CD14-positive monocyte (primary cell): ENCODE measurements around the gene SHROOM4. TPM values are rescaled to one million over a fixed set of nuclear protein-coding genes. Genes with fewer than 3 reads are reported as not detected.

Experiments
- DNase-seq, 3 donors: peaks; one replicate each; pipeline ENCODE4 v3.0.0-alpha.2; 2011 to 2022
- H2AFZ ChIP-seq: 2 replicates; pipeline ENCODE4 v1.6.0; 2012; ENCODE audit warnings: mild to moderate bottlenecking, low read depth, low read length, inconsistent platforms; ENCODE audit not compliant: insufficient read depth, poor library complexity, severe bottlenecking
- H3K27ac ChIP-seq, 2 donors: 1 replicate in 1 of 2; 2 replicates in 1 of 2; pipeline ENCODE4 v1.5.1; 2012 to 2013; ENCODE audit warnings: low read length in 2 of 2, control low read depth in 1 of 2, inconsistent platforms in 1 of 2, low read depth in 1 of 2, mild to moderate bottlenecking in 1 of 2
- H3K27me3 ChIP-seq, 2 donors: one replicate each; pipeline versions ENCODE4 v1.6.0 to v1.6.1; 2011 to 2013; ENCODE audit warnings: low read length in 2 of 2; ENCODE audit not compliant: control insufficient read depth in 2 of 2, insufficient read depth in 2 of 2
- H3K36me3 ChIP-seq, 2 donors: replicated peaks in 1 of 2; 1 replicate in 1 of 2; 2 replicates in 1 of 2; pipeline versions ENCODE4 v1.5.1 to v1.6.1; 2012 to 2013; ENCODE audit warnings: low read length in 2 of 2, control low read depth in 1 of 2, inconsistent platforms in 1 of 2, mild to moderate bottlenecking in 1 of 2; ENCODE audit not compliant: insufficient read depth in 2 of 2, control insufficient read depth in 1 of 2
- H3K4me1 ChIP-seq, 2 donors: 1 replicate in 1 of 2; 2 replicates in 1 of 2; pipeline versions ENCODE4 v1.5.1 to v1.6.1; 2012 to 2013; ENCODE audit warnings: low read length in 2 of 2, control low read depth in 1 of 2, inconsistent platforms in 1 of 2, mild to moderate bottlenecking in 1 of 2, moderate library complexity in 1 of 2; ENCODE audit not compliant: insufficient read depth in 2 of 2, control insufficient read depth in 1 of 2
- H3K4me2 ChIP-seq: replicated peaks from 2 replicates; pipeline ENCODE3; 2012; ENCODE audit warnings: low read length, moderate library complexity, mild to moderate bottlenecking; ENCODE audit not compliant: poor library complexity, severe bottlenecking; ENCODE audit errors: extremely low read depth
- H3K4me3 ChIP-seq, 3 experiments: fragments of 200-600 bp in 1 of 3; sonication (generic) in 1 of 3; replicated peaks in 1 of 3; 1 replicate in 2 of 3; 2 replicates in 1 of 3; pipeline ENCODE4 v1.5.1; 2011 to 2013; ENCODE audit warnings: low read length in 3 of 3, mild to moderate bottlenecking in 3 of 3, control low read depth in 2 of 3, low read depth in 2 of 3, inconsistent platforms in 1 of 3, moderate library complexity in 1 of 3
- H3K79me2 ChIP-seq: 2 replicates; pipeline ENCODE4 v1.6.0; 2012; ENCODE audit warnings: mild to moderate bottlenecking, control low read depth, inconsistent platforms, low read length, moderate library complexity; ENCODE audit not compliant: insufficient read depth
- H3K9ac ChIP-seq: 2 replicates; pipeline ENCODE4 v1.6.0; 2017; ENCODE audit warnings: low read length, mild to moderate bottlenecking; ENCODE audit not compliant: insufficient read depth, poor library complexity, severe bottlenecking
- H3K9me3 ChIP-seq, 2 donors: replicated peaks in 1 of 2; 1 replicate in 1 of 2; 2 replicates in 1 of 2; pipeline versions ENCODE4 v1.5.1 to v1.6.1; 2012 to 2013; ENCODE audit warnings: low read length in 2 of 2, control low read depth in 1 of 2; ENCODE audit not compliant: control insufficient read depth in 1 of 2, insufficient read depth in 1 of 2
- H4K20me1 ChIP-seq: 2 replicates; pipeline ENCODE4 v1.6.0; 2012; ENCODE audit warnings: mild to moderate bottlenecking, low read length, control low read depth, moderate library complexity; ENCODE audit not compliant: insufficient read depth
- H3K27ac Mint-ChIP-seq, 7 donors: one replicate each; pipeline ENCODE4 v1.8.0; 2020; ENCODE audit warnings: mild to moderate bottlenecking in 7 of 7, mixed read lengths in 7 of 7, moderate library complexity in 6 of 7, inconsistent platforms in 2 of 7
- H3K27me3 Mint-ChIP-seq, 3 donors: one replicate each; pipeline ENCODE4 v1.8.0; 2021 to 2022; ENCODE audit warnings: low read depth in 3 of 3, mild to moderate bottlenecking in 3 of 3, mixed read lengths in 3 of 3, moderate library complexity in 3 of 3, inconsistent platforms in 1 of 3
- H3K36me3 Mint-ChIP-seq, 2 donors: one replicate each; pipeline ENCODE4 v1.8.0; 2020; ENCODE audit warnings: mixed read lengths in 2 of 2, inconsistent platforms in 1 of 2, mild to moderate bottlenecking in 1 of 2
- H3K4me1 Mint-ChIP-seq: one replicate; pipeline ENCODE4 v1.8.0; 2020; ENCODE audit warnings: mild to moderate bottlenecking, mixed read lengths
- H3K4me3 Mint-ChIP-seq, 2 donors: one replicate each; pipeline ENCODE4 v1.8.0; 2020; ENCODE audit warnings: mild to moderate bottlenecking in 2 of 2, mixed read lengths in 2 of 2, moderate library complexity in 1 of 2
- H3K9me3 Mint-ChIP-seq, 7 donors: one replicate each; pipeline ENCODE4 v1.8.0; 2020 to 2022; ENCODE audit warnings: mixed read lengths in 7 of 7, mild to moderate bottlenecking in 6 of 7, moderate library complexity in 6 of 7, inconsistent platforms in 2 of 7
- CTCF ChIP-seq: fragments of 200-600 bp; IDR thresholded peaks from one replicate; pipeline ENCODE4 v1.8.0; 2022; ENCODE audit warnings: antibody characterized with exemption, mild to moderate bottlenecking
- WGBS: methylation state at CpG from one replicate; pipeline ENCODE4 v1.1.5; 2013; ENCODE audit warnings: missing lambda C conversion rate; ENCODE audit not compliant: insufficient coverage; 5-methylcytosine and 5-hydroxymethylcytosine counted together
- intact Hi-C, 2 donors: fragments of 100-400 bp; cut with micrococcal nuclease; formaldehyde crosslinking; loops; one replicate each; pipeline versions ENCODE4 v1.15.0 to v1.15.1; 2023
- polyA minus RNA-seq: library from RNA; depleted of rRNA, polyadenylated mRNA; stranded (reverse); fragments of >200 nt; gene quantifications from 2 replicates; pipeline ENCODE4 v1.2.3, GENCODE V29; 2012
- polyA plus RNA-seq, 3 donors: library from polyadenylated mRNA; depleted of rRNA in 1 of 3; unstranded in 2 of 3; stranded (reverse) in 1 of 3; fragments of 300-500 nt in 2 of 3; fragments of >200 nt in 1 of 3; fragmentation: Illumina TruSeq in 2 of 3; gene quantifications; 1 replicate in 2 of 3; 2 replicates in 1 of 3; pipeline ENCODE4 v1.2.3, GENCODE V29; 2012 to 2021
- total RNA-seq, 12 experiments: library from RNA in 1 of 12; stranded (reverse) in 1 of 12; fragments of 120-200 nt in 1 of 12; gene quantifications; one replicate each; pipeline ENCODE4 v1.2.4 and lab custom pipeline; 2013 to 2026; ENCODE audit warnings: mixed read lengths in 6 of 12, inconsistent platforms in 1 of 12

The SHROOM4 gene, protein sequence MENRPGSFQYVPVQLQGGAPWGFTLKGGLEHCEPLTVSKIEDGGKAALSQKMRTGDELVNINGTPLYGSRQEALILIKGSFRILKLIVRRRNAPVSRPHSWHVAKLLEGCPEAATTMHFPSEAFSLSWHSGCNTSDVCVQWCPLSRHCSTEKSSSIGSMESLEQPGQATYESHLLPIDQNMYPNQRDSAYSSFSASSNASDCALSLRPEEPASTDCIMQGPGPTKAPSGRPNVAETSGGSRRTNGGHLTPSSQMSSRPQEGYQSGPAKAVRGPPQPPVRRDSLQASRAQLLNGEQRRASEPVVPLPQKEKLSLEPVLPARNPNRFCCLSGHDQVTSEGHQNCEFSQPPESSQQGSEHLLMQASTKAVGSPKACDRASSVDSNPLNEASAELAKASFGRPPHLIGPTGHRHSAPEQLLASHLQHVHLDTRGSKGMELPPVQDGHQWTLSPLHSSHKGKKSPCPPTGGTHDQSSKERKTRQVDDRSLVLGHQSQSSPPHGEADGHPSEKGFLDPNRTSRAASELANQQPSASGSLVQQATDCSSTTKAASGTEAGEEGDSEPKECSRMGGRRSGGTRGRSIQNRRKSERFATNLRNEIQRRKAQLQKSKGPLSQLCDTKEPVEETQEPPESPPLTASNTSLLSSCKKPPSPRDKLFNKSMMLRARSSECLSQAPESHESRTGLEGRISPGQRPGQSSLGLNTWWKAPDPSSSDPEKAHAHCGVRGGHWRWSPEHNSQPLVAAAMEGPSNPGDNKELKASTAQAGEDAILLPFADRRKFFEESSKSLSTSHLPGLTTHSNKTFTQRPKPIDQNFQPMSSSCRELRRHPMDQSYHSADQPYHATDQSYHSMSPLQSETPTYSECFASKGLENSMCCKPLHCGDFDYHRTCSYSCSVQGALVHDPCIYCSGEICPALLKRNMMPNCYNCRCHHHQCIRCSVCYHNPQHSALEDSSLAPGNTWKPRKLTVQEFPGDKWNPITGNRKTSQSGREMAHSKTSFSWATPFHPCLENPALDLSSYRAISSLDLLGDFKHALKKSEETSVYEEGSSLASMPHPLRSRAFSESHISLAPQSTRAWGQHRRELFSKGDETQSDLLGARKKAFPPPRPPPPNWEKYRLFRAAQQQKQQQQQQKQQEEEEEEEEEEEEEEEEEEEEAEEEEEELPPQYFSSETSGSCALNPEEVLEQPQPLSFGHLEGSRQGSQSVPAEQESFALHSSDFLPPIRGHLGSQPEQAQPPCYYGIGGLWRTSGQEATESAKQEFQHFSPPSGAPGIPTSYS (N-terminal part only)
- 0.04 TPM for total RNA-seq (2013)
- polyA plus RNA-seq (under 1 TPM in 1 of 3 donors, not detected in 2; under 0.01 TPM), polyA minus RNA-seq (under 0.01 TPM in 1 of 2 replicates, not detected in the other), total RNA-seq (lab: John Stamatoyannopoulos, UW) (0 to 2.0 (median 0.12) reads per million in 11 experiments)

DNA sequence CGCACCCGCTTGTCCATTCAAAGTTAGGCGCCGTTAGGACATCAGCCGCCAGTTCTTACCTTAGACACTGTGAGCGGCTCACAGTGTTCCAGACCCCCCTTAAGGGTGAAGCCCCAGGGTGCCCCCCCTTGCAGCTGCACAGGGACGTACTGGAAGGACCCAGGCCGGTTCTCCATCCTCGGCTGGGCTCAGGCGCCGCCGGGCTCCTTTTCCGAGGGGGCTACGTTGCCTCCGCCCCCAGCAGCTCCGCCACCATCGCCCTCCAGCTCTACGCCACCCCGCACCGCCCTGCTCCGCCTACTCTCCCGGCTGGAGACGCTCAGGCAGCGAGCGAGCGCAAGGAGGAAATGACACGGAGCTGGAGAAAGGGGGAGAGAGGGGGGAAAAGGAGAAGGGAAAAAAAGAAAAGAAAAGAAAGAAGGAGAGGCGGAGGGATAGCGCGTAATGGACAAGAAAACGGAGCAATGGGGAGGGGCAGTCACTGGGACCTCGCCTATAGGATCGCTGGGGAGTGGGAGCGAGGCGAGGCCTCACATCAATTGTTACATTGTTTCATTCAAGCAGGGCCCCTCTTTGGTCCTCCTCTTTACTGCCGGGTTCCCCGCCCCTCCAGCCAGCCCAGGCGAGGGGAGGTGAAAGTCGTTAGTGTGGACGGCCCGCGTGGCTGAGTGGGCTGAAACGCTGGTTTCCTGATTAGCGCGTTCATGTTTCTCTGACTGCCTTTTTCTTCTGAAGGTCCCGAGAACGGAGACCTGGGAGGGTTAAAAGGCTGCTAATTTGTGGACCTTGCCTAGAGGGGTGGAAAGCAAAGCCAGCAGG, at the start of gene SHROOM4:
SHROOM4 (minus strand) TSS at position 352 of the 819 bp plus-strand sequence; CDS start at position 176, 176 bp downstream.
- peak within 1 kb of the TSS; percentile 10 to 72 (median 42) for H3K4me3 ChIP-seq
- H3K4me1 Mint-ChIP-seq: peaks cover 27% of the 10 kb centered on the region
- H3K36me3 Mint-ChIP-seq: no peaks in the 10 kb centered on the region
- H3K79me2 ChIP-seq: no peaks in the 10 kb centered on the region
- peak within 1 kb of the TSS; percentile 32 for H3K9ac ChIP-seq
- H3K9me3 ChIP-seq: no peaks in the 10 kb centered on the region
- H3K27ac ChIP-seq: no peak within 1 kb of the TSS
- DNase-seq: no peak
- peak within 1 kb of the TSS; percentile 76 for H2AFZ ChIP-seq
- H3K4me1 ChIP-seq: peaks cover 14 to 15% of the 10 kb centered on the region in 2 donors
- H3K4me2 ChIP-seq: peak within 1 kb of the TSS; percentile 77
- no peak for TF ChIP-seq CTCF
- 0% methylated on average over 13 of the region's 47 CpGs for WGBS
- peak within 1 kb of the TSS; percentile 75 to 91 for H3K4me3 Mint-ChIP-seq
- H3K27me3 Mint-ChIP-seq: peaks cover 0 to 22% (median 21%) of the 10 kb centered on the region in 3 donors
- H3K27ac Mint-ChIP-seq: no peak within 1 kb of the TSS
- intact Hi-C loops: no loop called here
- no peaks in the 10 kb centered on the region for H4K20me1 ChIP-seq
- no peaks in the 10 kb centered on the region for H3K36me3 ChIP-seq
- peaks cover 0 to 9% (median 0%) of the 10 kb centered on the region in 7 donors for H3K9me3 Mint-ChIP-seq
- peaks cover 0 to 11% of the 10 kb centered on the region in 2 donors for H3K27me3 ChIP-seq
